Lung (tissue), 12 donors: ENCODE results near the gene PPIP5K1. TPM values are rescaled to one million over a fixed set of nuclear protein-coding genes. Genes with fewer than 3 reads are reported as not detected.

Experiments
- ATAC-seq: fragments of 200-7000 bp; cut with Tn5 transposase; one replicate; pipeline ENCODE4 v1.9.1; 2020; ENCODE audit warnings: moderate number of reproducible peaks; ENCODE audit not compliant: insufficient read depth, low FRiP score
- DNase-seq, 3 donors: peaks; one replicate each; pipeline ENCODE4 v3.0.0-alpha.2; 2013 to 2017
- H3K27ac ChIP-seq, 2 donors: one replicate each; pipeline ENCODE4 v1.5.1; 2013; ENCODE audit warnings: mild to moderate bottlenecking in 2 of 2, moderate library complexity in 2 of 2, control low read depth in 1 of 2, inconsistent platforms in 1 of 2, low read depth in 1 of 2, low read length in 1 of 2
- H3K27me3 ChIP-seq, 3 donors: one replicate each; pipeline ENCODE4 v1.5.1; 2013; ENCODE audit warnings: low read length in 2 of 3; ENCODE audit not compliant: control insufficient read depth in 3 of 3, insufficient read depth in 3 of 3
- H3K36me3 ChIP-seq, 4 donors: one replicate each; pipeline ENCODE4 v1.5.1; 2013; ENCODE audit warnings: low read length in 4 of 4, mild to moderate bottlenecking in 1 of 4, moderate library complexity in 1 of 4; ENCODE audit not compliant: control insufficient read depth in 4 of 4, insufficient read depth in 4 of 4
- H3K4me1 ChIP-seq, 5 donors: one replicate each; pipeline ENCODE4 v1.5.1; 2013; ENCODE audit warnings: low read length in 5 of 5, mild to moderate bottlenecking in 2 of 5, moderate library complexity in 1 of 5; ENCODE audit not compliant: control insufficient read depth in 5 of 5, insufficient read depth in 5 of 5
- H3K4me3 ChIP-seq: one replicate; pipeline ENCODE4 v1.5.1; 2013; ENCODE audit warnings: mild to moderate bottlenecking, control low read depth, moderate library complexity
- H3K9ac ChIP-seq, 2 donors: one replicate each; pipeline ENCODE4 v1.5.1; 2013; ENCODE audit warnings: low read length in 2 of 2, control low read depth in 1 of 2; ENCODE audit not compliant: insufficient read depth in 1 of 2
- H3K9me3 ChIP-seq, 4 donors: one replicate each; pipeline ENCODE4 v1.5.1; 2013; ENCODE audit warnings: low read length in 3 of 4, mild to moderate bottlenecking in 1 of 4, moderate library complexity in 1 of 4; ENCODE audit not compliant: control insufficient read depth in 4 of 4, insufficient read depth in 3 of 4
- WGBS, 2 donors: extraction: QIAGEN DNeasy Blood & Tissue Kit; methylation state at CpG; one replicate each; pipeline ENCODE4 v1.1.7; 2013; 5-methylcytosine and 5-hydroxymethylcytosine counted together
- polyA plus RNA-seq, 2 donors: library from polyadenylated mRNA; stranded (reverse); fragments of 200-250 nt; gene quantifications; one replicate each; pipeline ENCODE4 v1.2.1, GENCODE V29; 2013
- total RNA-seq, 2 donors: library from RNA; depleted of rRNA in 1 of 2; stranded (reverse); fragments of >200 nt in 1 of 2; gene quantifications; one replicate each; pipeline ENCODE4 v1.2.1, GENCODE V29; 2014 to 2021
- TF ChIP-seq, protein P1 (sequence below): IDR thresholded peaks from 2 replicates; pipeline ENCODE4 v1.5.1; 2012; ENCODE audit warnings: mild to moderate bottlenecking; ENCODE audit errors: control extremely low read depth, extremely low read depth
- donor health status: control.
- donor health status: control.
- donor health status: Bipolar disorder and iron deficiency.
- donor health status: healthy.
- donor health status: DM: yes; HTN: yes; CAD: no.

Gene PPIP5K1
- total and polyA plus RNA-seq, 4 donors: 8.0 to 40.2 (median 16.4) TPM

DNA sequence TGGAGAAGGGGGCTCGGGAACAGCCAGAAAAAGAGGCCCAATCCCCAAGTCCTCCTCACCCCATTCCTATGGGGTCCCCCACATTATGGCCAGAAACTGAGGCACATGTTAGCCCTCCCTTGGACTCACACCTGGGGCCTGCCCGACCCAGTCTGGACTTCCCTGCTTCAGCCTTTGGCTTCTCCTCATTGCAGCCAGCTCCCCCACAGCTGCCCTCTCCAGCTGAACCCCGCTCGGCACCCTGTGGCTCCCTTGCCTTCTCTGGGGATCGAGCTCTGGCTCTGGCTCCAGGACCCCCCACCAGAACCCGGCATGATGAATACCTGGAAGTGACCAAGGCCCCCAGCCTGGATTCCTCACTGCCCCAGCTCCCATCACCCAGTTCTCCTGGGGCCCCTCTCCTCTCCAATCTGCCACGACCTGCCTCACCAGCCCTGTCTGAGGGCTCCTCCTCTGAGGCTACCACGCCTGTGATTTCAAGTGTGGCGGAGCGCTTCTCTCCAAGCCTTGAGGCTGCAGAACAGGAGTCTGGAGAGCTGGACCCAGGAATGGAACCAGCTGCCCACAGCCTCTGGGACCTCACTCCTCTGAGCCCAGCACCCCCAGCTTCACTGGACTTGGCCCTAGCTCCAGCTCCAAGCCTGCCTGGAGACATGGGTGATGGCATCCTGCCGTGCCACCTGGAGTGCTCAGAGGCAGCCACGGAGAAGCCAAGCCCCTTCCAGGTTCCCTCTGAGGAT, 62.0 kb downstream of the PPIP5K1 start:
- Histone ChIP-seq H3K9ac (no peak overlapping the region), H3K27me3 (no peaks in the 10 kb centered on the region), H3K4me1 (no peaks in the 10 kb centered on the region), H3K36me3 (peaks cover 0 to 23% (median 6%) of the 10 kb centered on the region in 4 donors), H3K27ac (no peak overlapping the region), H3K9me3 (peaks cover 0 to 3% (median 1%) of the 10 kb centered on the region in 4 donors), H3K4me3 (no peak overlapping the region)
- TF ChIP-seq, protein P1, sequence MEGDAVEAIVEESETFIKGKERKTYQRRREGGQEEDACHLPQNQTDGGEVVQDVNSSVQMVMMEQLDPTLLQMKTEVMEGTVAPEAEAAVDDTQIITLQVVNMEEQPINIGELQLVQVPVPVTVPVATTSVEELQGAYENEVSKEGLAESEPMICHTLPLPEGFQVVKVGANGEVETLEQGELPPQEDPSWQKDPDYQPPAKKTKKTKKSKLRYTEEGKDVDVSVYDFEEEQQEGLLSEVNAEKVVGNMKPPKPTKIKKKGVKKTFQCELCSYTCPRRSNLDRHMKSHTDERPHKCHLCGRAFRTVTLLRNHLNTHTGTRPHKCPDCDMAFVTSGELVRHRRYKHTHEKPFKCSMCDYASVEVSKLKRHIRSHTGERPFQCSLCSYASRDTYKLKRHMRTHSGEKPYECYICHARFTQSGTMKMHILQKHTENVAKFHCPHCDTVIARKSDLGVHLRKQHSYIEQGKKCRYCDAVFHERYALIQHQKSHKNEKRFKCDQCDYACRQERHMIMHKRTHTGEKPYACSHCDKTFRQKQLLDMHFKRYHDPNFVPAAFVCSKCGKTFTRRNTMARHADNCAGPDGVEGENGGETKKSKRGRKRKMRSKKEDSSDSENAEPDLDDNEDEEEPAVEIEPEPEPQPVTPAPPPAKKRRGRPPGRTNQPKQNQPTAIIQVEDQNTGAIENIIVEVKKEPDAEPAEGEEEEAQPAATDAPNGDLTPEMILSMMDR: no peak
- DNase-seq (no peak), ATAC-seq (no peak)
- WGBS, 2 donors: 84 to 88% methylated on average over 12 of the region's 12 CpGs

- peaks cover 0 to 3% (median 1%) of the 10 kb centered on the region in 4 donors for H3K9me3 ChIP-seq
- no peaks in the 10 kb centered on the region for H3K4me1 ChIP-seq
- H3K27ac ChIP-seq: no peak overlapping the region
- TF ChIP-seq, protein P1: no peak
- H3K36me3 ChIP-seq: peaks cover 0 to 28% (median 7%) of the 10 kb centered on the region in 4 donors
- no peak overlapping the region for H3K9ac ChIP-seq
- DNase-seq: no peak
- H3K4me3 ChIP-seq: no peak overlapping the region
- ATAC-seq: no peak
- H3K27me3 ChIP-seq: no peaks in the 10 kb centered on the region
- 86 to 87% methylated on average over 9 of the region's 9 CpGs for WGBS, 2 donors
These were observed 62.8 kb downstream of the PPIP5K1 start for GRCh38 chr15:43527016-43527801.

- ATAC-seq (no peak), DNase-seq (no peak)
- Histone ChIP-seq H3K9me3 (peaks cover 0 to 6% (median 1%) of the 10 kb centered on the region in 4 donors), H3K27ac (no peak overlapping the region), H3K27me3 (no peaks in the 10 kb centered on the region), H3K4me3 (no peak overlapping the region), H3K4me1 (no peaks in the 10 kb centered on the region), H3K9ac (no peak overlapping the region), H3K36me3 (peaks cover 0 to 36% (median 9%) of the 10 kb centered on the region in 4 donors)
- WGBS, 2 donors: 83 to 86% methylated on average over 11 of the region's 11 CpGs
- TF ChIP-seq, protein P1: no peak
These were observed 63.6 kb downstream of the PPIP5K1 start for GRCh38 chr15:43526261-43526930.
